HG03575 (cell line): Measurements from ENCODE around the gene CLEC20A.

Experiments used
- ATAC-seq: cut with Tn5 transposase; IDR thresholded peaks from one replicate; pipeline ENCODE4 v1.9.1; 2021; ENCODE audit not compliant: unreplicated experiment, insufficient number of reproducible peaks, low FRiP score; ENCODE audit errors: extremely low read depth

The CLEC20A gene

GRCh38 chr1:178496410-178497135 is at the start of gene CLEC20A:
Gene CLEC20A, minus strand, starts transcription at chr1:178496964. Its CDS starts 25 bp downstream, at chr1:178496939.
- ATAC-seq = no peak

- no peak for ATAC-seq
These were observed 47.8 kb upstream of the CLEC20A start for GRCh38 chr1:178544531-178544930.

- ATAC-seq = peak; percentile 30
These were observed 46.5 kb upstream of the CLEC20A start for GRCh38 chr1:178543290-178543607.

GRCh38 chr1:178542554-178543289 is 46.0 kb upstream of the CLEC20A start:
- peak; percentile 43 for ATAC-seq

GRCh38 chr1:178541829-178542553 is 45.2 kb upstream of the CLEC20A start:
- peak; percentile 15 for ATAC-seq

GRCh38 chr1:178541379-178541778 is 44.6 kb upstream of the CLEC20A start:
- ATAC-seq = no peak

GRCh38 chr1:178540646-178541045 is 43.9 kb upstream of the CLEC20A start:
- no peak for ATAC-seq

GRCh38 chr1:178540204-178540603 is 43.4 kb upstream of the CLEC20A start:
- ATAC-seq = no peak

GRCh38 chr1:178539291-178539690 is 42.5 kb upstream of the CLEC20A start:
- no peak for ATAC-seq

- ATAC-seq = no peak
These were observed 41.6 kb upstream of the CLEC20A start for GRCh38 chr1:178538192-178538916.

GRCh38 chr1:178537382-178538090 is 40.8 kb upstream of the CLEC20A start:
- ATAC-seq = no peak

GRCh38 chr1:178536844-178537371 is 40.1 kb upstream of the CLEC20A start:
- no peak for ATAC-seq

- ATAC-seq = no peak
These were observed 39.6 kb upstream of the CLEC20A start for GRCh38 chr1:178536329-178536728.

- ATAC-seq = no peak
These were observed 37.5 kb upstream of the CLEC20A start for GRCh38 chr1:178534137-178534868.

- no peak for ATAC-seq
These were observed 36.6 kb upstream of the CLEC20A start for GRCh38 chr1:178533121-178533946.

GRCh38 chr1:178532392-178532791 is 35.6 kb upstream of the CLEC20A start:
- ATAC-seq = no peak

GRCh38 chr1:178531887-178532286 is 35.1 kb upstream of the CLEC20A start:
- no peak for ATAC-seq
